Effector CD8-positive, alpha-beta T cell (primary cell): Measurements from ENCODE around the gene JMJD8.

Experiments used
- DNase-seq: peaks from one replicate; lab custom pipeline; 2025; lab: John Stamatoyannopoulos, UW

Gene JMJD8

GRCh38 chr16:721765-722540 lies 37.8 kb upstream of the JMJD8 start:
- no peak for DNase-seq

- DNase-seq: peak; percentile 51
These were observed 37.0 kb upstream of the JMJD8 start, which contains the start of gene ANTKMT for GRCh38 chr16:720990-721764. ANTKMT (plus strand) TSS chr16:721146; CDS start chr16:721275, 129 bp downstream.

GRCh38 chr16:720447-720989 lies 36.4 kb upstream of the JMJD8 start:
- DNase-seq: no peak

- no peak for DNase-seq
These were observed 35.8 kb upstream of the JMJD8 start for GRCh38 chr16:719815-720446.

- no peak for DNase-seq
These were observed 34.8 kb upstream of the JMJD8 start for GRCh38 chr16:718922-719321.

- DNase-seq: no peak
These were observed 34.3 kb upstream of the JMJD8 start for GRCh38 chr16:718389-718788.

GRCh38 chr16:717450-718245 lies 33.5 kb upstream of the JMJD8 start:
- no peak for DNase-seq

GRCh38 chr16:716768-717325 lies 32.7 kb upstream of the JMJD8 start:
- no peak for DNase-seq

GRCh38 chr16:716200-716568 lies 32.0 kb upstream of the JMJD8 start:
- DNase-seq: no peak

- DNase-seq: no peak
These were observed 31.5 kb upstream of the JMJD8 start for GRCh38 chr16:715477-716199.

GRCh38 chr16:714558-715476 lies 30.7 kb upstream of the JMJD8 start, which contains the start of gene METRN:
METRN (plus strand) TSS chr16:715118; CDS start chr16:715290, 172 bp downstream.
- DNase-seq: peak; percentile 85

- DNase-seq: no peak
These were observed 29.9 kb upstream of the JMJD8 start for GRCh38 chr16:714079-714478.

- peak; percentile 21 for DNase-seq
These were observed 28.7 kb upstream of the JMJD8 start for GRCh38 chr16:712740-713250.

- DNase-seq: peak; percentile 63
These were observed 27.6 kb upstream of the JMJD8 start for GRCh38 chr16:711548-712320.

GRCh38 chr16:711084-711483 lies 26.9 kb upstream of the JMJD8 start:
- DNase-seq: no peak

- no peak for DNase-seq
These were observed 26.5 kb upstream of the JMJD8 start for GRCh38 chr16:710500-711075.

GRCh38 chr16:709566-710499 lies 25.7 kb upstream of the JMJD8 start:
- no peak for DNase-seq
